ENCODE results near the gene NCL.
"Not testable (repeated sequence)": the region's sequence is repeated elsewhere in the genome, so short reads cannot be mapped to it uniquely, and the experiment has no call there.

Gene NCL

DNA sequence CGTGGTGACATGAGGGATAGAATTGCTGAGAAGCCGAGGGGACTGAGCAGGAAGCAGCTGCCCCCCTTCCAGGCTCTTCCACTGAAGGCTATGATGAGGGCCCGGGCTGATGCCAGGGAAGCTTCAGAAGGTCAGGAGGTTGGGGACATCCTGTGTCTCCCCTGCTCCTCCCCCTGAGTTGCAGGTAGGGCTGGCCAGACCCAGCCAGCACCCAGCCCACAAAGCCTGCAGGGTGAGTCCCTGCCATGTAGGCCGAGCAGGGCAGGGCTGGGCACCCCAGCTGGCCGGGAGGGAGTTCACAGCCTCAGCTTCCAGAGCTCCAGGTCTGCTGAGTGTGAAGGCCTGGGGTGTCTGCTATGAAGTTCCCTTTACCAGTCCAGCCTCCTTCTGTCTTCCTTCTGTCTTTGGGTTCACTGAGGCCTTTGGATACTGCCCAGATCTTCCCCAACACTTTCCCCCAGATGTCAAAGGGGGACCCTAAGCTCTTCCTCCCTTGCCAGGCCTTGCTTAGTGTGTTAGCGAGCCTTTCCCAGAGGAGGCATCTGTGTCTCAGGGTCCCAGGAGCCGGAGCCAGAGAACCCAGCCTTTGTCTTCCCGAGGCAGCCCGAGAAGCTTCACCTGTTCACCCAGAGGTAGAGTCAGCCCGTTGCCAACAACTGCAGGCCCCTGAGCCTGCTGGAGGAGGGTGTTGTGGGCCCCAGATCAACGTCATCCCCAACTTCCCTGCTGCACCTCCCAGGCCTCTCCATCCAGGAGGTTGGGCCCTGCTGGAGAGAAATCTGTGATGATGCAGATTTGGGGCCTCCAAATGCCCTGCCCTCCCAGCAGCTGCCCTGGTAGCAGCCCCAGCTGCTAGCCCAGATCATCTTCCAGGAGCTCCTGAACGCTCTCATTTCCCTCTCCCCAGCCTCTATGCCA is 3.6 kb upstream of the NCL start:
- no peak for DNase-seq (ENCODE audit: low spot score)

DNA sequence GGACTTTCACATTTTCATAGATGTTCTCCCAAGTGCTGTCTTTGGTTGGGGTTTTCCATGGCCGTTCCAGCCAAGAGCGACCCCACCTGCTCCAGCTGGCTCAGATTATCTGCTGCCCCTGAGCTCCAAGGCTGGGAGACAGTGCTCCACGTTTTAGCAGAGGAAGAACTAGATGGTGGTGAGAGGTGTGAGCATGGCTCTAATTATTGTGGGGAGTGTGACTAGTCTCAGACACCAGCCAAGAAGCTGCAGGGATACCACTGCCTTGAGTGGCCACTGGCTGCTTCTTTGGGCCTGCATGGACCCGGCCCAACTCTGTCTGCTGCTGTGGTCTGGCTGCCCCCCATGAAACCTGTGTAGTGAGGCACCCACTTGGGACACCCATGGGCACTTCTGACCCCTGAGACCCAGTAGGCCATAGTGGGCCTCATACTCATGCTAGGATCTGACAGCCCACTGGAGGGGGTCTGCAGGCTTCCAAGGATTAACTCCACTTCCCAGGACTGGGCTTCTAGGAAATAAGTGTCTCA is 2.8 kb upstream of the NCL start:
- no peak for DNase-seq (ENCODE audit: low spot score)

DNA sequence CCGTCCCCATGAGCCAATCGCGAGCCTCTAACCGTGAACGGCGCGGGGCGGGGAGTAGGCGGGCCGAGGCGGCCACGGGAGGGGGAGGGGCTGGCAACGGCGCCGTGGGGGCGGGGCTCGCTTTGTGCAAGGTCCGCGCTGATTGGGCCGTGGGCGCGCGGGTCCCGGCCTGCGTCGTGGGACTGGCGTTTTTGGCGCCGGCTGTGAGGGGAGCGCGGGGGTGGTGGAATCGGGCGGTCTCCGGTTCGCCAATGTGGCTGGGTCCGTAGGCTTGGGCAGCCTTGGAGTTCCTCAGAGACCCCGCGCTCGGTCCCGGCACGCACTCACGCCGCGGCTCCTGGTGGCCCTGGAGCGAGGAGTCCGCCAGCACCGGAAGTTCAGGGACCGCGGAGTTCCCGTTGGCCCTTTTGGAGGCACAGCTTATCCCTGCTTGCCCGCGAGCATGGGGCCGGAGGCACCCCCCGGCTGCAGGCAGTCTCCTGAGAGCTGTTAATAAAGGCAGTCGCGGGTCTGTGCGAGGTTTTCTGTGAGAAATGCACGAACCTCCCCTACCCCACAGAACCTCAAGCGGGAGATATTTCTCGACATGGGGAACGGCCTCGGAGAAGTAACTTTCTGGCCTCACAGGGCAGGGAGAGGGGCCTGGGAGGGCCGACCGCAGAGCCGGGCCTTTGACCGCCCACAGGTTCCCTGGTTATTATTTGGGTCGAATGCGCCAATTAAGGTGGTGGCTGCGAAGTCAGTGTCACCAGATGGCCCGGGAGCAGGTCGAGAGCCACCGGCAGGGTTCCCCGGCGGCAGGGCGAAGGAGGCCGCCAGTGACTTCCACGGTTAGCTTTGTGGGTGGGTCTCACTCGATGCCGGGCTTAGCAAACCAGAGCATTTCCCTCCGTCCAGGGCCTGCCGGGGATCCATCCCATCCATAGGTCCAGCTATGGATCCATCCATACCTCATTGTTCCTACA is 574 bp upstream of the NCL start:
- peak; percentile 98 for DNase-seq (ENCODE audit: low spot score)

DNA sequence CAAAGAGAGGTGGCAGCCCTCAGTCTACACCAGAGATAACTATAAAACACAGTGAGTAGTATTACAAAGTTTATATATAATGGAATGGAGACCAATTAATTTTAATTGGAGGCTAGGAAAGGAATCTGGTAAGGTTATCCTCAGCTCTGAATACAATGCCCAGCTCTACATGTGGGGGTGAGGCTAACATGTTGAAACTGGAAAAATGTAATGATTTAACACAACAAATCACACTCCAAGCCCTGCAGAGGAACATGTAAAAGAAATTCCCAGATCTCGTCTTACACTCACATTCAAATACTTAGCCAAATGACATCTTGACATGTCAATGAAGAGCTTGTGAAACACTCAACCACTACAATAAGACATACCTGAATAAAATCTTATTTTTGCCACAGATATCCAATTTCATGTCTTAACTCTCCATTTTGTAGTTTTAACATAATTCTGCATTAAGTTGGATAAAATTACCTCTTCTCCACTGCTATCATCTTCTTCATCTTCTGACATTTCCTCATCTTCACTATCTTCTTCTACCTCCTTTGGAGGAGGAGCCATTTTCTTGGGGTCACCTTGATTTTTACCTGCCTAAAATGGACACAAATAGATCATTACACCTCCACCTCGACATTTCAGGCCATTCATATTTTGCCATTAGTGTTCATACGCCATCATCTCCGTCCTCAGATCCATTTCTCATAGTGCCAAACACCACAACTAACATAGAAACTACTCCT is 1.4 kb downstream of the NCL start:
- DNase-seq (ENCODE audit: low spot score): no peak

DNA sequence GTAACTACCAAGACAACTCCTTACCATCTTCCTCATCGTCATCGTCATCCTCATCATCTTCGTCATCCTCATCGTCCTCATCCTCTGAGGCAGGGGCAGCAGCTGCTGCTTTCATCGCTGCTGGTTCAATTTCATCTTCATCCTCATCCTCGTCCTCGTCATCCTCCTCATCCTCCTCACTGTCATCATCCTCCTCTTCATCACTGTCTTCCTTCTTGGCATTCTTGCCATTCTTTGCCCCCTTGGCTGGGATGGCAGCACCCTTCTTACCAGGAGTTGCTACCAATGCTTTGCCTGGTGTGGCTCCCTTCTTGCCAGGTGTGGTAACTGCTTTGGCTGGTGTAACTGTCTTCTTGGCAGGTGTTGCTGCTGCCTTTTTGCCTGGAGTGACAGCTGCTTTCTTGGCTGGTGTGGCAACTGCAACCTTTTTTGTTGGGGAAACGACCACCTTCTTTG is 2.7 kb downstream of the NCL start:
- DNase-seq (ENCODE audit: low spot score): no peak

DNA sequence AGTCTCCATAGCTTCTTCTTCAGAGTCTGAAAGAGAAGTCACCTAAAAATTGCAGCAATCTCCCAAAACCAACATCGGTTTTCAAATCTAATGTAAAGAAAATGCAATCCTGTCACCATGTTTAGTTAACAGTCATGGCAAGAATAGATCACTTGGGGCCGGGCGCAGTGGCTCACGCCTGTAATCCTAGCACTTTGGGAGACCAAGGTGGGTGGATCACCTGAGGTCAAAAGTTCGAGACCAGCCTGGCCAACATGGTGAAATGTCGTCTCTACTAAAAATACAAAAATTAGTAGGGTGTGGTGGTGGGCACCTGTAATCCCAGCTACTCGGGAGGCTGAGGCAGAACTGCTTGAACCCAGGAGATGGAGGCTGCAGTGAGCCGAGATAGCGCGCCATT is 3.4 kb downstream of the NCL start:
- not testable (repeated sequence) for DNase-seq (ENCODE audit: low spot score)

DNA sequence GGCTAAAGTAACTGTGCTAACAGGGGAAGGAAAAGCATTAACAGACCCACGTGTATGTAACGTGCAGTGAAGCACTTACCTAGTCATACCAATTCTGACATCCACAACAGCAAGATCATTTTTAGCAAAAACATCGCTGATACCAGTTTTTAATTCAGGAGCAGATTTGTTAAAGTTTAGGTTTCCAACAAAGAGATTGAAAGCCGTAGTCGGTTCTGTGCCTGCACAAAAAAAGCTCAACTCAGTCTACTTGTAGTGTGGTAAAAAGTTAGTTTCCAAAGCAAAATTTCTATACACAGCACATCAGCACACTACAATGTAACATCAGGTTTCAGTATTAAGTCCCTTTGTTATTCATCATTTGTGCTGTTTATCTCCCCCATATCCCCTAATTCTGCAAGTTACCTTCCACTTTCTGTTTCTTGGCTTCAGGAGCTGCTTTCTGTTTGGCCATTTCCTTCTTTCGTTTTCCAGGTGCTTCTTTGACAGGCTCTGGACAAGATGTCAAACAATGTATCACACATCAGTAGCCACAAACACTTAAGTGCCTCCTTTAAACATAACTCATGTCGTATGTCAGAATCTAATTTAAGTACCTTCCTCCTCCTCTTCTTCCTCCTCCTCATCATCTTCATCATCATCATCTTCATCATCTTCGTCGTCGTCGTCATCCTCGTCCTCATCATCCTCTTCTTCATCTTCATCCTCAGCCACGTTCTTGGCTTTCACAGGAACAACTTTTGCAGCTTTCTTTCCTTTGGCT is 4.0 kb downstream of the NCL start:
- DNase-seq (ENCODE audit: low spot score): no peak

DNA sequence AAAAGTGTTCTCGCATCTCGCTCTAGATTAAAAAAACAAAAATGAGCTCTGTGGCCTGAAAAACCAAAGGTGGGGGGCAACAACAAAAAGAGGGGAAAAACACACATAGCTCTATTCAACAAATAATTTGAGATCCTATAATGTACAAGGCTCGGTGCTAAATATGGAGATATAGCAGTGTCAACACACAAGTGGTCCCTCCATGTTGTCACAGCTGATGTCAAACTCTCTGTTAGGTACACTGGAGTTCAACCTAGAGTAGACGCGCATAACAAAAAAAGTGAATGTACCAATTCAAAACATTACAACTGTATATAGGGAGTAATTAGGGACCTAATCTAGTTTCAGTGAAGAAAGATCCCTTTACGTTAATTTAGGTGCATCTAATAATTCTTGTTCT is 5.9 kb downstream of the NCL start:
- DNase-seq (ENCODE audit: low spot score): no peak

DNA sequence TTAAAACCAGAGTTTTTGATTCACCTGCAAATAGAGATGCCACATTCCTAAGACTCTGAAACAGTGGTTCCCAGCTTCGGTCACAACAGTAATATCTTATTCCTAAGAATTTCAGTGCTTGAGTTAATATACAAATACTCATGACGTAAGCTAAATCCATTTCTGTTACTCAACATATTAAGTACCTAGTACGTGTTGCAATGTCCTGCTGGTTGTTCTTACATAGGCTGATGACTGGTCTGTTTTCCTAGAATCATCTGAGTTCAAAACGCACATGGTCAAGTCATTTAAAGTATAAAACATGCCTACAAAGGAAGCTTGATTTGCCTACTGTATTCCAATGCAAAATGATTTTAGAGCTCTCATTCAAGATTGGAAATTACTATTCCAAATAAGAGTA is 7.2 kb downstream of the NCL start:
- no peak for DNase-seq (ENCODE audit: low spot score)

DNA sequence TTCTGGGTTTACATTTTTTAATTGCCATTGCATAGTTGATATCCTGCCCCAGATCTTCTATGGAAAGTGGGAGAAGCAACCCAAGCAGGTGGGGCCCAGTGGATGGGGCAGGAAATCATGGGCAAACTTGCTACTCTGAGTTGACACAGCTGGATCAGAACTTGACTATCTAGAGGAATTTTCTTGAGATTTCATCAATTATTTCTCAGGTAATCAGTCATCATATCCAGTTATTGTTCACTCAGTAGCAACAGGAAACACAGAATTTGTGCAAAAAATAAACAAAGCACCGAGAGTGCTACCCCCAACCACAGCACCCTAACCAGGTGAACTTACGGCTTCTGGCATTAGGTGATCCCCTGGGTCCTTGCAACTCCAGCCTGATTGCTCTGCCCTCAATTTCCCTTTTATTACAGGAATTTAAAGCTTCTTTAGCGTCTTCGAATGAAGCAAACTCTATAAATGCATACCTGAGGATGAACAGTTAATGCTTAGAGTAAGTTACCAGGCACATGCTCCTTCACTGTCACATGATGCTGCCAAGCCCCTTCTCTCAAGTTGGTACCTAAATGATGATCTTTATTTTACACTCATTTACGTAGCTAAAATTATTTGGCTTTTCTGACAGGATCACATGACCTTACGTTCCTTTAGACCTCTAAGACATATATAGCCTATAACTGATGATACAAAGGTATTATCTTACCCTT is 7.8 kb downstream of the NCL start:
- DNase-seq (ENCODE audit: low spot score): no peak

DNA sequence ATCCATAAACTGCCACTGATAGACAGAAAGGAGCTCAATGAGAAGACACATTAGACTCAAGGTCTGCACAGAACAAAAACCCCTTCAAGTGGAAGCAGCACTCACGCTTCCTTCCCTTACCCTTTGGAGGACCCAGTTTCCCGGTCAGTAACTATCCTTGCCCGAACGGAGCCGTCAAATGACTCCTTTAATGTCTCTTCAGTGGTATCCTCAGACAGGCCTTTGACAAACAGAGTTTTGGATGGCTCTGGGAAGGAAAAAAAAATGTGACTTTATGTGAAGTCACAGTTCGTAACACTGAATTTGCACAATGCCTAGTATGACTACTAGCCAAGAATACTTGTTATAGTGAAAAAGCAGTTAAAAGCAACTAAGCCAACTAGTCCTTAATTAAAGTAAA is 8.4 kb downstream of the NCL start:
- DNase-seq (ENCODE audit: low spot score): no peak

DNA sequence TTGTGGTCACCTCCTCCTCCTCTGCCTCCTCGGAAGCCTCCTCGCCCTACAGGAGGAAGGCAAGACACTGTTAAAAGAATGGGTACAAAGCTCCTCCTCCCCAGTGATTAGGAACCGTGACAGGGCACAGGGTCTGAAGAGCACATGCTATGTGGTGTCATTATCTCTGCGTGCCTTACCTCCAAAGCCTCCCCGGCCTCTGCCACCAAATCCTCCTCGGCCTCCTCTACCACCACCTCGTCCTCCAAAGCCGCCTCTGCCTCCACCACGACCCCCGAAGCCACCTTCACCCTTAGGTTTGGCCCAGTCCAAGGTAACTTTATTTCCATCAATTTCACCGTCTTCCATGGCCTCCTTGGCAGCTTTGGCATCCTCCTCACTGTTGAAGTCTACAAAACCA is 9.1 kb downstream of the NCL start:
- no peak for DNase-seq (ENCODE audit: low spot score)

DNA sequence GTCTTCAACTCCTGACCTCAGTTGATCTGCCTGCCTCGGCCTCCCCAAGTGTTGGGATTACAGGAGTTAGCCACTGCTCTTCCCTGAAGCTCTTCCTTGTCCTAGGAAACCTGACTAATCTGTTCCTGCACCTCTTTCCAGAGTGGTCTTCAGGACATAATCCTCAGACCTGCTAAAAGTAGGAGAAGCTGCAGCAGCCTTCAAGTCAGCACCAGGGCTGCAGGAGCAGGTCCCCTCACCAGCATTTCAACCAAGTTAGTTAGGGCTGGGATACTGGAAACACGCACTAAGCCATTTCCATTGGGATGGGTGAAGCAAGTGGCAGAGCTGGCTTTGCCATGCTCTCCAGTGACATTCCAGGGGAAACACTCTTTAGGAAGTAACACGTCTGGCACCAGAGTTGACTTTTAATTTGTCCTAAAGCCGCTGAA is 9.9 kb downstream of the NCL start:
- no peak for DNase-seq (ENCODE audit: low spot score)

DNA sequence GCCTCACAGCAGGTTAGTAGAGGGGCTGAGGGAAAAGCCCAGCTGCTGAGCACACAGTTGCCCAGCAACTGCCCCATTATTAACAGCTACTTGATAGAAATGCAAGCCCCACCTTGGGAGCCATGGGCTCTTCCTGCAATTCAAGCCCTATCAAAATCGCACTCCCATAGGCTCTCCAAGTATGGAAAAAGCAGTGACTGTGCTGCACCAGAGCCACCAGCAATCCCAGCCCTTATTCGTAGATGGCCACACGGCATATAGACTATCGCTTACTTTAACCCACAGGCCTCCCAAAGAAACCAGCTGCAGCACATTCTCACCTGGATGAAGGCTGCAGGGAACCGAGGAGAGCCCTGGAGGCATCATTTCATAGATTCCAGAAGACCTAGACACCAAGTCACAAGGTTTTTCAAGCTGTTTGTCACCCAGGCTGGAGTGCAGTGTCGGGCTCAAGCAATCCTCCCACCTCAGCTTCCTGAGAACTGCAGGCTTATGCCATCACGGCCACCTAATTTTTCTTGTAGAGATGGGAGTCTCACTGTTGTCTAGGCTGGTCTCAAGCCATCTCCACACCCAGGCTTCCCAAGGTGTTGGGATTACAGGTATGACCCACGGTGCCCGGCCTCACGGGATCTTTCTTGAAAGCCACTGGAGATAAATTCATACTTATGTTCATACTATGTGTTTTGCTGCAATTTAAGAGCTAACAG is 11.3 kb downstream of the NCL start:
- no peak for DNase-seq (ENCODE audit: low spot score)

DNA sequence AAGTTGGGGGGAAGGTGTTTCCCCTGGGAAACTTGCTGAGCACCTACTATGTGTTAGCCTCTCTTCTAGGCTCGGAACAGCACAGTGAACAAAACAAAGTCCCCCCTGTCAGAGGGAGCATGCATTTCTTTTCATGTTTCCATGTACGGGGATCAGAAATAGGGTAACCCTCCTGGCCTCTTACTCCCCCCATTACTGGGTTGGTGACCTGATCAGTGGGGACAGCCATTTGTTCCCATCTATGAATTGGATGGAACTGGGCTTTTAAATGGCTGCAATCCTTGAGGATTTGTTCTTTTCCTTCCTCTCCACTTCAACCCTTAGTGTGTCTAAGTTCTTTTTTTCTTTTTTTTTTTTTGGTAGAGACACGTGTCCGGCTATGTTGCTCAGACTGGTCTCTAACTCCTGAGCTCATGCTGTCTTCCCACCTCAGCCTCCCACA is 13.7 kb downstream of the NCL start:
- no peak for DNase-seq (ENCODE audit: low spot score)

DNA sequence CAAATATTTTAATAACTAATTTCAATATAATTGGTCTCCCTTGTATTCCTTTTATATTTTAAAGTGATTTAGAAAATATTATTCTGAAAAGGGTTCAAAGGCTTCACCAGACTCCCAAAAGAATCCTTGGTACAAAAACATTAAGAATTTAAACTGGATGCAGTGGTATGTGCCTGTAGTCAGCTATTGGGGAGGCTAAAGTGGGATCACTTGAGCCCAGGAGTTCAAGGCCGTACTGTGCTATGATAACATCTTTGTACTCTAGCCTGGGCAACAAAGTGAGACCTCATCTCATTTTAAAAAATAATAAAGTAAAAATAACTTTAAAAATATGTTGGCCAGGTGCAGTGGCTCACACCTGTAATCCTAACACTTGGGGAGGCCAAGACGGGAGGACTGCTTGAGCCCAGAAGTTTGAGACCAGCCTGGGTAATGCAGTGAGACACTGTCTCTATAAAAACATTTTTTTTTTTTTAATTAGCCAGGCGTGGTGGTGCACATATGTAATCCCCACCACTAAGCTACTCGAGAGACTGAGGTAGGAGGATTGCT is 14.7 kb downstream of the NCL start:
- DNase-seq (ENCODE audit: low spot score): no peak

DNA sequence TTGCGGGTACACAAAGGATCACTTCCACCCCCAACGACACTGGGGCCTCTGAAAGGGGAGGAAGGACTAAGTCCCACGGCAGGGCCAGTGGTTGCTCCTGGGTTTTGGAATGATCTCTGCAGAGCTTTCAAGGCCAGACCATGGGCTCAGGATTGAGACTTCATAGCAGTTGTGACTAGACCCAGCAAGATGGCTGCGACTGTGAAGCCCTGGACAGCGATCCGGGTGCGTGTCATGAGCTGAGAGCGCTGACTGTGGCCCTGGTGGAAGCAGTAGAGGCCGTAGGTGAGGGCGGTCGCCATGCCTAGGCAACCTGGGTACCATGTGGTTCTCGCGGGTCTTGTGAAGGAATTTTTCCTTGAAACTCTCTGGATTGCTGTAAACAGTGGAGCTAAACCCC is 27.3 kb downstream of the NCL start:
- no peak for DNase-seq (ENCODE audit: low spot score)

DNA sequence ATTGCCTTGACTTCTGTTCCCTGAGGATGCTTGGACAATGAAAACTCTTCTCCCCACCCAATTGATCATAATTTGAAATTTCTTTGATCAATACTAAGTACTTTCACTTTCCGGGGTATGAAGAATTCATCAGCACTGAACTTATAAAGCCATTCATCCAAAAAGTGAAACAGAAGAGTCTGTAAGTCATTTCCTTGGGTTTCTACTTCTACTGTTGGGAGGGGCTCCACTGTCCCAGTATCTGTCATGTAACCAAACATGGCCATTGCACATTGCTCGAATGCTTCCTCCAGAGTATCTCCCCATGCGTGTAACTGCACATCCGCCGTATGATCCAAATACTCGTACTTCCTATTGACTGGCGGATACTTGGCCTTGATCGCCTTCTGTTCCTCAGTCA is 30.3 kb downstream of the NCL start:
- no peak for DNase-seq (ENCODE audit: low spot score)

DNA sequence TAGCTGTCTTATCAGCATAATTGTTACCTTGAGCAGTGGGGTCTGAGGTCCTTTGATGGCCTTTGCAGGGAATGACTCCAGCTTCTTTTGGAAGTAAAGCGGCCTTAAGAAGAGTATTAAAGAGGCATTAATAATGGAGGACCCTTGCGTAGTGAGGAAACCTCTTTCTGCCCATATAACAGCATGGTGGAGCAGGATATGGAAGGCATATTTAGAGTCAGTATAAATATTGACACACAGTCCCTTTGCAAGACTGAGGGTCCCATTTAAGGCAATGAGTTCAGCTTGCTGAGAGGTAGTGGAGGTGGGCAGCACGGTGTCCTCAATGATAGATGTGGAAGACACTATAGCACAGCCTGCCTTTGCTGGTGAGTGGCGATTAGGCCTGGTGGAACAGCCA is 32.7 kb downstream of the NCL start:
- no peak for DNase-seq (ENCODE audit: low spot score)
